ENCODE measurements around the gene LRRC10B.

LRRC10B gene

DNA sequence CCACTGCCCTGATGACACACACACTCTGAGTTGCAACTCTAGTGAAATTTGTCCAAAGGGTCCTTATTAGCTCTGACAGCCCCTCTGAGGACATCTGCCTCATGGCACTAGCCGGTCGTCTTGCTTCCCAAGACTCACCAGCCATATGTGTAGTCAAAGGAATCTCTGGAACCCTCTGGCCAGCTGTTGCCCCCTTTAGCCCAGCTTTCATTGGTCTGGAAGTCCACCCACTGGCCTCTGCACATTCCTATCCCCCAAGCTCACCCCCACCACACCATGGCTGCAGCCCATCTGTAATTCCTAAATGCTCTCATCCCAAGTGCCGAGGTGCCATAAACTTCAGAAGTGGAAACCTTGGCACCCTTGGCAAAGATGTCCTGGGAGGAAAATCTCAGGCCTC lies 48.1 kb downstream of the LRRC10B start:
- Histone ChIP-seq H3K9me3 (ENCODE audit: control insufficient read depth in 5 of 5, low read length in 5 of 5) (no peaks in the 10 kb centered on the region), H3K4me1 (ENCODE audit: control insufficient read depth in 5 of 5, insufficient read depth in 5 of 5, low read length in 5 of 5) (no peaks in the 10 kb centered on the region), H3K27me3 (ENCODE audit: control insufficient read depth in 5 of 5, insufficient read depth in 4 of 5, low read length in 5 of 5) (peaks cover 38 to 60% (median 51%) of the 10 kb centered on the region in 5 donors), H3K9ac (ENCODE audit: low read length in 5 of 5) (no peak overlapping the region), H3K27ac (ENCODE audit: low read depth, low read length) (no peak overlapping the region), H3K36me3 (ENCODE audit: control insufficient read depth in 5 of 5, insufficient read depth in 5 of 5, low read length in 5 of 5) (no peaks in the 10 kb centered on the region), H3K4me3 (ENCODE audit: low read depth in 1 of 5, low read length in 5 of 5) (no peak overlapping the region)
